ENCODE data around the gene GGCT.

The GGCT gene

DNA sequence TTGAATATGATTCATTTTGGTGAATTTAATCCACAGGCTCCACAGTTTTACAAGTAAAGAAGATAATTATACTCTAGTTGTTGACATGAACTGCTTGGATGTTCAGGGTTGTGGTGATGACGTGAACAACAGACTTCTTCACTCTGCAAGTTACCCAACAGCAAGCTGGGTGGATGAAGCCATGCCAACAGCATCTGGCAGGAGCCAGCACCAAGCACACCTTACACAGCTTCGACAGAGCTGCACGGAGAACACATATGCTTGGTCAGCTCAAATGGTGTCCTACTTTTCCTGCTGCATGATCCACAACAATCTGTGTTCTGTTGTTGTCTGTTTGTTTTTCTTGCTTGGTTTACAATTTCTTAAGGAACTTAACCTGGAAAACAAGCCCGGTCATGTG, 35.8 kb downstream of the GGCT start:
- Histone ChIP-seq H3K9me2 (replicated peaks; ENCODE audit: insufficient read depth, low read length) (no peaks in the 10 kb centered on the region), H3F3A (ENCODE audit: insufficient read depth, low read length) (no peaks in the 10 kb centered on the region), H3K27ac (ENCODE audit: low read length) (no peak overlapping the region), H3K4me2 (ENCODE audit: low read depth, low read length) (no peak overlapping the region), H3K79me2 (ENCODE audit: low read length) (no peaks in the 10 kb centered on the region), H3K27me3 (replicated peaks; ENCODE audit: insufficient read depth, low read length) (no peaks in the 10 kb centered on the region), H3K4me3 (ENCODE audit: low read length) (no peak overlapping the region), H4K20me1 (ENCODE audit: insufficient read depth, low read length) (no peaks in the 10 kb centered on the region), H3K9ac (ENCODE audit: low read length) (no peak overlapping the region), H3K9me3 (replicated peaks; ENCODE audit: insufficient read depth, low read length) (no peaks in the 10 kb centered on the region), H2AFZ (ENCODE audit: low read length) (no peak overlapping the region), H3K36me3 (replicated peaks; ENCODE audit: insufficient read depth, low read length) (no peaks in the 10 kb centered on the region), H3K4me1 (ENCODE audit: low read length) (no peaks in the 10 kb centered on the region)
- DNase-seq = no peak
- TF ChIP-seq EZH2 (optimal IDR thresholded peaks at IDR 0.05; ENCODE audit: low read depth, low read length) (no peak), EZH2phosphoT487 (IDR thresholded peaks at IDR 0.05; ENCODE audit: low read length) (no peak)
- TF ChIP-seq, protein P1, sequence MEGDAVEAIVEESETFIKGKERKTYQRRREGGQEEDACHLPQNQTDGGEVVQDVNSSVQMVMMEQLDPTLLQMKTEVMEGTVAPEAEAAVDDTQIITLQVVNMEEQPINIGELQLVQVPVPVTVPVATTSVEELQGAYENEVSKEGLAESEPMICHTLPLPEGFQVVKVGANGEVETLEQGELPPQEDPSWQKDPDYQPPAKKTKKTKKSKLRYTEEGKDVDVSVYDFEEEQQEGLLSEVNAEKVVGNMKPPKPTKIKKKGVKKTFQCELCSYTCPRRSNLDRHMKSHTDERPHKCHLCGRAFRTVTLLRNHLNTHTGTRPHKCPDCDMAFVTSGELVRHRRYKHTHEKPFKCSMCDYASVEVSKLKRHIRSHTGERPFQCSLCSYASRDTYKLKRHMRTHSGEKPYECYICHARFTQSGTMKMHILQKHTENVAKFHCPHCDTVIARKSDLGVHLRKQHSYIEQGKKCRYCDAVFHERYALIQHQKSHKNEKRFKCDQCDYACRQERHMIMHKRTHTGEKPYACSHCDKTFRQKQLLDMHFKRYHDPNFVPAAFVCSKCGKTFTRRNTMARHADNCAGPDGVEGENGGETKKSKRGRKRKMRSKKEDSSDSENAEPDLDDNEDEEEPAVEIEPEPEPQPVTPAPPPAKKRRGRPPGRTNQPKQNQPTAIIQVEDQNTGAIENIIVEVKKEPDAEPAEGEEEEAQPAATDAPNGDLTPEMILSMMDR (IDR thresholded peaks at IDR 0.05; ENCODE audit: low read length) = no peak

DNA sequence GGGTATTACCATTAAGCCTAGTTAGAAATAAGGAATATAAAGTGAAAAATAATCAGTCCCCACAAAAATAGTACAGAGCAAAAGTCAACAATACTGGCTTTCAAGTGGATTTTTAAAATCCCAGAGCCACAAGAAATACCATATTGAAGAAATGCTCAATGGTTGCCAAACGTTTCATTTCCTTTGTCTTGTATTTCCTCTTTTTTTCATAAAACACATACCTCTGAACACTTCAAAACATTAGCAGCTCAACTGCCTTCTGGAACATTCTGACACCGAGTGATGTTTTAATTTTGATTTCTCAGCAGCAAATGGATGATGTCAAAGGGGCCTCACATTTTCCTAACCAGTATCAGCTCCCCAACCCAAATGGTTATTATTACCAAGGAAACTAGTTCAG, 36.6 kb downstream of the GGCT start:
- no peaks in the 10 kb centered on the region for H4K20me1 ChIP-seq (ENCODE audit: insufficient read depth, low read length)
- no peaks in the 10 kb centered on the region for H3K4me1 ChIP-seq (ENCODE audit: low read length)

GRCh38 chr7:30467271-30467670, 37.4 kb downstream of the GGCT start:
- Histone ChIP-seq H2AFZ (ENCODE audit: low read length) (no peak overlapping the region), H3K36me3 (replicated peaks; ENCODE audit: insufficient read depth, low read length) (no peaks in the 10 kb centered on the region), H3K9me3 (replicated peaks; ENCODE audit: insufficient read depth, low read length) (no peaks in the 10 kb centered on the region), H3K9ac (ENCODE audit: low read length) (no peak overlapping the region), H3K9me2 (replicated peaks; ENCODE audit: insufficient read depth, low read length) (no peaks in the 10 kb centered on the region), H3F3A (ENCODE audit: insufficient read depth, low read length) (no peaks in the 10 kb centered on the region), H4K20me1 (ENCODE audit: insufficient read depth, low read length) (no peaks in the 10 kb centered on the region), H3K79me2 (ENCODE audit: low read length) (no peaks in the 10 kb centered on the region), H3K4me1 (ENCODE audit: low read length) (no peaks in the 10 kb centered on the region), H3K4me2 (ENCODE audit: low read depth, low read length) (no peak overlapping the region), H3K4me3 (ENCODE audit: low read length) (no peak overlapping the region), H3K27me3 (replicated peaks; ENCODE audit: insufficient read depth, low read length) (no peaks in the 10 kb centered on the region), H3K27ac (ENCODE audit: low read length) (no peak overlapping the region)
- TF ChIP-seq EZH2 (optimal IDR thresholded peaks at IDR 0.05; ENCODE audit: low read depth, low read length) = no peak
- no peak for TF ChIP-seq EZH2phosphoT487 (IDR thresholded peaks at IDR 0.05; ENCODE audit: low read length)
- TF ChIP-seq, protein P1 (IDR thresholded peaks at IDR 0.05; ENCODE audit: low read length) = no peak
- no peak for DNase-seq

More for the DNA sequence above, 36.6 kb downstream of the GGCT start:
- H3K27me3 ChIP-seq (replicated peaks; ENCODE audit: insufficient read depth, low read length) = no peaks in the 10 kb centered on the region
- no peak overlapping the region for H3K27ac ChIP-seq (ENCODE audit: low read length)
- H3K36me3 ChIP-seq (replicated peaks; ENCODE audit: insufficient read depth, low read length) = no peaks in the 10 kb centered on the region
- H3K9me2 ChIP-seq (replicated peaks; ENCODE audit: insufficient read depth, low read length) = no peaks in the 10 kb centered on the region
- no peak overlapping the region for H3K4me2 ChIP-seq (ENCODE audit: low read depth, low read length)
- H3K79me2 ChIP-seq (ENCODE audit: low read length) = no peaks in the 10 kb centered on the region
- H3F3A ChIP-seq (ENCODE audit: insufficient read depth, low read length) = no peaks in the 10 kb centered on the region
- H3K9me3 ChIP-seq (replicated peaks; ENCODE audit: insufficient read depth, low read length) = no peaks in the 10 kb centered on the region
- no peak for DNase-seq
- TF ChIP-seq, protein P1 (IDR thresholded peaks at IDR 0.05; ENCODE audit: low read length) = no peak
- TF ChIP-seq EZH2 (optimal IDR thresholded peaks at IDR 0.05; ENCODE audit: low read depth, low read length) (no peak), EZH2phosphoT487 (IDR thresholded peaks at IDR 0.05; ENCODE audit: low read length) (no peak)
- H3K9ac ChIP-seq (ENCODE audit: low read length) = no peak overlapping the region
- H3K4me3 ChIP-seq (ENCODE audit: low read length) = no peak overlapping the region
- H2AFZ ChIP-seq (ENCODE audit: low read length) = no peak overlapping the region

Measured in MM.1S (cell line).